H9 (cell line): ENCODE measurements around the gene LIMS2. TPM values are rescaled to one million over a fixed set of nuclear protein-coding genes. Genes with fewer than 3 reads are reported as not detected.

Source experiments
- DNase-seq: peaks from one replicate; pipeline ENCODE4 v3.0.0-alpha.2; 2017
- H2AFZ ChIP-seq: one replicate; pipeline ENCODE4 v1.6.1; 2013; ENCODE audit warnings: mild to moderate bottlenecking, low read length, control low read depth, moderate library complexity
- H2AK5ac ChIP-seq: 2 replicates; pipeline ENCODE4 v1.6.1; 2013; ENCODE audit warnings: low read length, control low read depth, mixed read lengths; ENCODE audit not compliant: insufficient read length
- H2BK120ac ChIP-seq: one replicate; pipeline ENCODE4 v1.6.1; 2013; ENCODE audit warnings: low read depth, mild to moderate bottlenecking, low read length, control low read depth, inconsistent platforms; ENCODE audit not compliant: poor library complexity, severe bottlenecking
- H2BK12ac ChIP-seq: 2 replicates; pipeline ENCODE4 v1.6.1; 2013; ENCODE audit warnings: low read length, control low read depth, mixed read lengths, low read depth; ENCODE audit not compliant: insufficient read length
- H2BK15ac ChIP-seq: 2 replicates; pipeline ENCODE4 v1.6.1; 2013; ENCODE audit warnings: low read depth, low read length, control low read depth
- H2BK20ac ChIP-seq: one replicate; pipeline ENCODE4 v1.6.1; 2013; ENCODE audit warnings: low read depth, mild to moderate bottlenecking, low read length, control low read depth, inconsistent platforms; ENCODE audit not compliant: poor library complexity, severe bottlenecking
- H2BK5ac ChIP-seq: 2 replicates; pipeline ENCODE4 v1.6.1; 2013; ENCODE audit warnings: low read length, control low read depth, mixed read lengths; ENCODE audit not compliant: insufficient read length
- H3K14ac ChIP-seq: 2 replicates; pipeline ENCODE4 v1.6.1; 2013; ENCODE audit warnings: low read length, control low read depth; ENCODE audit not compliant: insufficient read depth
- H3K18ac ChIP-seq: 2 replicates; pipeline ENCODE4 v1.6.1; 2013; ENCODE audit warnings: low read depth, mild to moderate bottlenecking, mixed read lengths, low read length, control low read depth; ENCODE audit not compliant: insufficient read length
- H3K23ac ChIP-seq: 2 replicates; pipeline ENCODE4 v1.6.1; 2013; ENCODE audit warnings: low read length, control low read depth, mixed read lengths, low read depth; ENCODE audit not compliant: insufficient read length
- H3K23me2 ChIP-seq: 2 replicates; pipeline ENCODE4 v1.6.1; 2013; ENCODE audit warnings: low read depth, mild to moderate bottlenecking, mixed read lengths, low read length, control low read depth; ENCODE audit not compliant: insufficient read length, poor library complexity, severe bottlenecking
- H3K27ac ChIP-seq: 2 replicates; pipeline ENCODE4 v1.5.1; 2013; ENCODE audit warnings: low read length, control low read depth, mixed read lengths, low read depth; ENCODE audit not compliant: insufficient read length
- H3K27me3 ChIP-seq: 2 replicates; pipeline ENCODE4 v1.6.1; 2013; ENCODE audit warnings: low read length, control low read depth, inconsistent platforms; ENCODE audit not compliant: insufficient read depth
- H3K4ac ChIP-seq: 2 replicates; pipeline ENCODE4 v1.6.1; 2013; ENCODE audit warnings: low read depth, mild to moderate bottlenecking, control low read depth, inconsistent platforms, low read length, moderate library complexity
- H3K4me1 ChIP-seq: 2 replicates; pipeline ENCODE4 v1.6.1; 2013; ENCODE audit warnings: low read length, control low read depth, inconsistent platforms; ENCODE audit not compliant: insufficient read depth
- H3K4me2 ChIP-seq: 2 replicates; pipeline ENCODE4 v1.6.1; 2013; ENCODE audit warnings: low read length, control low read depth, mixed read lengths; ENCODE audit not compliant: insufficient read length, insufficient read depth
- H3K56ac ChIP-seq: 2 replicates; pipeline ENCODE4 v1.6.1; 2013; ENCODE audit warnings: low read depth, mild to moderate bottlenecking, mixed read lengths, low read length, control low read depth; ENCODE audit not compliant: insufficient read length
- H3K79me1 ChIP-seq: 2 replicates; pipeline ENCODE4 v1.6.1; 2013; ENCODE audit warnings: low read depth, mild to moderate bottlenecking, moderate library complexity, low read length, control low read depth, inconsistent platforms; ENCODE audit not compliant: insufficient read depth, poor library complexity, severe bottlenecking
- H3K79me2 ChIP-seq: 2 replicates; pipeline ENCODE4 v1.6.1; 2013; ENCODE audit warnings: low read length, control low read depth, inconsistent platforms; ENCODE audit not compliant: insufficient read depth
- H3K9ac ChIP-seq: 2 replicates; pipeline ENCODE4 v1.6.1; 2013; ENCODE audit warnings: low read length, control low read depth, mixed read lengths; ENCODE audit not compliant: insufficient read length; ENCODE audit errors: extremely low read depth
- H3K9me3 ChIP-seq: one replicate; pipeline ENCODE4 v1.6.1; 2013; ENCODE audit warnings: low read depth, low read length, inconsistent platforms; ENCODE audit not compliant: control insufficient read depth
- H3T11ph ChIP-seq: one replicate; pipeline ENCODE4 v1.6.1; 2013; ENCODE audit warnings: mild to moderate bottlenecking, low read length, control low read depth, inconsistent platforms
- H4K20me1 ChIP-seq: one replicate; pipeline ENCODE4 v1.6.1; 2013; ENCODE audit not compliant: control insufficient read depth, insufficient read length, insufficient read depth
- H4K5ac ChIP-seq: 2 replicates; pipeline ENCODE4 v1.6.1; 2013; ENCODE audit warnings: low read depth, mild to moderate bottlenecking, mixed read lengths, low read length, control low read depth; ENCODE audit not compliant: insufficient read length
- H4K8ac ChIP-seq: replicated peaks from 2 replicates; pipeline ENCODE4 v1.6.1; 2013; ENCODE audit warnings: low read length, control low read depth, mixed read lengths, low read depth; ENCODE audit not compliant: insufficient read length
- H4K91ac ChIP-seq: 2 replicates; pipeline ENCODE4 v1.6.1; 2013; ENCODE audit warnings: low read depth, mild to moderate bottlenecking, moderate library complexity, mixed read lengths, low read length, control low read depth; ENCODE audit not compliant: insufficient read length
- H3K27ac Mint-ChIP-seq, 3 experiments: 2 replicates in 2 of 3; 3 replicates in 1 of 3; pipeline ENCODE4 v1.8.0; 2020 to 2021; ENCODE audit warnings: mixed read lengths in 3 of 3, mild to moderate bottlenecking in 1 of 3, moderate library complexity in 1 of 3
- H3K27me3 Mint-ChIP-seq: 2 replicates; pipeline ENCODE4 v1.8.0; 2021; ENCODE audit warnings: low read depth, mild to moderate bottlenecking, moderate library complexity, mixed read lengths
- H3K36me3 Mint-ChIP-seq, 3 experiments: 2 replicates in 2 of 3; 3 replicates in 1 of 3; pipeline ENCODE4 v1.8.0; 2020 to 2021; ENCODE audit warnings: low read depth in 3 of 3, mixed read lengths in 3 of 3; ENCODE audit not compliant: insufficient read depth in 1 of 3
- H3K4me1 Mint-ChIP-seq, 2 experiments: 2 replicates each; pipeline ENCODE4 v1.8.0; 2020; ENCODE audit warnings: mixed read lengths in 2 of 2
- H3K4me3 Mint-ChIP-seq, 2 experiments: 2 replicates in 1 of 2; 3 replicates in 1 of 2; pipeline ENCODE4 v1.8.0; 2020 to 2021; ENCODE audit warnings: mild to moderate bottlenecking in 2 of 2, mixed read lengths in 2 of 2, moderate library complexity in 1 of 2
- H3K9me3 Mint-ChIP-seq, 2 experiments: 2 replicates in 1 of 2; 3 replicates in 1 of 2; pipeline ENCODE4 v1.8.0; 2020; ENCODE audit warnings: mild to moderate bottlenecking in 2 of 2, mixed read lengths in 2 of 2, moderate library complexity in 1 of 2
- CTCF ChIP-seq: fragments of 200-600 bp; sonication (generic); conservative IDR thresholded peaks from 3 replicates; pipeline ENCODE4 v1.8.0; 2021; ENCODE audit warnings: antibody characterized with exemption, mild to moderate bottlenecking
- WGBS: extraction: QIAGEN DNeasy Blood & Tissue Kit; methylation state at CpG from one replicate; pipeline ENCODE4 v1.1.7; 2013; ENCODE audit warnings: missing lambda C conversion rate, low lambda C conversion rate, mixed read lengths; ENCODE audit not compliant: insufficient read length; ENCODE audit errors: extremely low coverage; 5-methylcytosine and 5-hydroxymethylcytosine counted together
- total RNA-seq: library from RNA; stranded (reverse); gene quantifications from 2 replicates; pipeline ENCODE4 v1.2.1, GENCODE V29; 2021

Gene LIMS2
- total RNA-seq, 1 experiment from 2014 or later = 5.9 TPM

GRCh38 chr2:127642706-127643438 lies 32.5 kb downstream of the LIMS2 start:
- Histone ChIP-seq H3K56ac (no peak overlapping the region), H3K18ac (no peak overlapping the region), H3K9ac (no peak overlapping the region), H3K79me1 (no peaks in the 10 kb centered on the region), H3K9me3 (no peaks in the 10 kb centered on the region), H3K4me2 (no peak overlapping the region), H2BK5ac (no peak overlapping the region), H4K5ac (no peak overlapping the region), H3K23me2 (no peaks in the 10 kb centered on the region), H2BK12ac (no peak overlapping the region), H2AFZ (no peak overlapping the region), H4K91ac (no peak overlapping the region), H2BK15ac (no peak overlapping the region), H4K20me1 (no peaks in the 10 kb centered on the region), H3K79me2 (no peaks in the 10 kb centered on the region), H3K4me1 (no peaks in the 10 kb centered on the region; the same call in 1 of the 2 replicates), H3K23ac (no peak overlapping the region), H2BK120ac (no peak overlapping the region), H3T11ph (no peak overlapping the region), H3K27me3 (no peaks in the 10 kb centered on the region), H2BK20ac (no peak overlapping the region), H3K4ac (no peak overlapping the region), H3K27ac (no peak overlapping the region), H2AK5ac (no peak overlapping the region), H3K14ac (no peak overlapping the region; the same call in 1 of the 2 replicates), H4K8ac (no peak overlapping the region)
- no peak for DNase-seq
- Mint-ChIP-seq H3K4me1 (peaks cover 9 to 19% of the 10 kb centered on the region in 2 experiments), H3K9me3 (no peaks in the 10 kb centered on the region), H3K4me3 (no peak overlapping the region), H3K27ac (no peak overlapping the region), H3K36me3 (no peaks in the 10 kb centered on the region), H3K27me3 (peaks cover 2% of the 10 kb centered on the region; the same call in 1 of the 2 replicates)
- no CpG with 5 or more reads among the region's 17 CpGs for WGBS
- no peak for TF ChIP-seq CTCF
